GM21786 (cell line): Measurements from ENCODE around the gene CARD14.
A peak's percentile ranks its signal among the peaks of the same experiment; 100 is the strongest.
"Not testable (repeated sequence)": the region's sequence is repeated elsewhere in the genome, so short reads cannot be mapped to it uniquely, and the experiment has no call there.

ENCODE experiments used
- ATAC-seq: cut with Tn5 transposase; IDR thresholded peaks from one replicate; pipeline ENCODE4 v1.9.1; 2021; ENCODE audit not compliant: unreplicated experiment

The CARD14 gene

GRCh38 chr17:80147035-80147822 lies 22.6 kb upstream of the CARD14 start, which contains the start of gene EIF4A3:
EIF4A3 (minus strand) TSS chr17:80147128; CDS start chr17:80146961, 167 bp downstream.
- peak; percentile 83 for ATAC-seq

GRCh38 chr17:80151333-80151732 lies 18.5 kb upstream of the CARD14 start:
- no peak for ATAC-seq

- no peak for ATAC-seq
Observed at GRCh38 chr17:80152081-80152702, 17.6 kb upstream of the CARD14 start.

DNA sequence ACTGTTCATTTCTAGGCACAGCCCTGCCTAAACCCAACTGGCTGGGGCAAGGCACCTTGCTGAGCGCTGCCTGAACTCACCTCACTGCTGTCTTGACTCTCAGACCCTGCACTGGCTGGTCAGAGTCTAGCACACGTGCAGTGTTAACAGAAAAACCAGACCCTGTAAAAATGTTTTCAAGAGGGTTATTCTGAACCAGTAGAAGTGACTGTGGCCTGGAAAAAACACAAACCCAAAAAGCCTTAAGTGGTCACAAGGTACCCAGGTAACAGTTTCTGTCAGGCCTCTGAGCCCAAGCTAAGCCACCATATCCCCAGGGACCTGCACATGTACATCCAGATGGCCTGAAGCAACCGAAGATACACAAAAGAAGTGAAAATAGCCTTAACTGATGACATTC lies 16.8 kb upstream of the CARD14 start:
- peak; percentile 65 for ATAC-seq

- ATAC-seq: no peak
Observed at GRCh38 chr17:80154166-80154565, 15.7 kb upstream of the CARD14 start.

DNA sequence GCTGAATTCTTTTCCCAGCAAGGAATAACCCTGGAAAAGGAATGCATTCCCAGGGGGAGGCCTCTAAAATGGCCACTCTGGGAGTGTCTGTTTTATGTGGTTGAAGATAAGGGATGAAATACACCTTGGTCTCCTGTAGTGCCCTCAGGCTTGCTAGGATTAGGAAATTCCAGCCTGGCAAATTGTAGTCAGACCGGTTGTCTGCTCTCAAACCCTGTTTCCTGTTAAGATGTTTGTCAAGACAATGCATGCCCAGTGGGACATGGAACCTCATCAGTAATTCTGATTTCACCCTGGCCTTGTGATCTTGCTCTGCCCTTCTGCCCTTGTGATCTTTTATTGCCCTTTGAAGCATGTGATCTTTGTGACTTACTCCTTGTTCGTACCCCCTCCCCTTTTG lies 14.2 kb upstream of the CARD14 start:
- not testable (repeated sequence) for ATAC-seq

- ATAC-seq: no peak
Observed at GRCh38 chr17:80158846-80159245, 11.0 kb upstream of the CARD14 start.

DNA sequence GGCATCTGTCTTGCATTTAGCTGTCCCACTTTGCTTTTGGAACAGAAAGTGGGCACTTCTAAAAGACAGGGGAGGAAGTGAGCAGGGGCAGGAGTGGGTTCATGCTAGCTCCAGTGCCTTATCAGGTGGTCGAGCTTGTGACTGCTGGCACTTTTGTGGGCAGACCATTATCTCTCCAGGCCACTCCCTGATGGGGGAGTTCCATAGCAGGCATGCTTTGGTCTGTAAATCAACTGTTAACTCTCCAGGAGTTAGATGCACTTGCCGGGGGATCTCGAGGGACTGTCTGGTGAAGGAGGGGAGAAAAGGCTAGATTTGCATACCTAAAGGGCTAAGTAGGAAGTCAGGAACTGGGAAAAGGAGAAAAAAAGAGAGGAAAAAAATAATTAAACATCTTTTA lies 9.3 kb upstream of the CARD14 start:
- no peak for ATAC-seq

DNA sequence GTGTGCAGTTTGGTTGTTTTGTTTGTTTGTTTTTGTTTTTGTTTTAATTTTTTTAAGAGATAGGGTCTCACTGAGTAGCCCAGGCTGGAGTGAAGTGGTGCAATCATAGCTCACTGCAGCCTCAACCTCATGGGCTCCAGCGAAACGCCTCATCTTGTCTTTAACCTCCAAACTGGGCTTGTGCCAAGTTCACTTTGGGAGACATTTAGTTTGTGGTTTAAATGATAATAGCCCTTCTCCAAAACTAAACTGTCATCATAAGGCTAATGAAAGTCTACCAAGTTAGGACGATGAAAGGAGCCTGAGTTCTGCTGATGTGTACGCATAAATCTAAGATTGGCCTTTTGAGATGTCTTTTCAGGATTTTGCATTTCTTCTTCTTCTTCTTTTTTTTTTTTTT lies 6.5 kb upstream of the CARD14 start:
- ATAC-seq: no peak

DNA sequence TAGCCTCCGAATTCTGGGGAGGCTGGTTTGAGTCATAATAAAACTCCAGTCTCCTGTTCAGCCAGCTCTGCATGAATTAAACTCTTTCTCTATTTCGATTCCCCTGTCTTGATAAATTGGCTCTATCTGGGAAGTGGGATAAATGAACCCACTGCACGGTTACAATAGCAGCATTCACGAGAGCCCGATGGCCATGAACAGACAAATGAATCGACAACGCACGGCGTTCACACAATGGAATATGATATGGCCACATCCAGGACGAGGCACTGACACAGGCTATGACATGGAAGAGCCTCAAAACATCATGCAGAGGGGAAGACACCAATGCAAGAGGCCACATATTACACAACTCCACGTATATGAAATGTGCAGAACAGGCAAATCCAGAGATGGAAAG lies 5.6 kb upstream of the CARD14 start:
- ATAC-seq: no peak

- no peak for ATAC-seq
Observed at GRCh38 chr17:80166446-80166845, 3.4 kb upstream of the CARD14 start.

DNA sequence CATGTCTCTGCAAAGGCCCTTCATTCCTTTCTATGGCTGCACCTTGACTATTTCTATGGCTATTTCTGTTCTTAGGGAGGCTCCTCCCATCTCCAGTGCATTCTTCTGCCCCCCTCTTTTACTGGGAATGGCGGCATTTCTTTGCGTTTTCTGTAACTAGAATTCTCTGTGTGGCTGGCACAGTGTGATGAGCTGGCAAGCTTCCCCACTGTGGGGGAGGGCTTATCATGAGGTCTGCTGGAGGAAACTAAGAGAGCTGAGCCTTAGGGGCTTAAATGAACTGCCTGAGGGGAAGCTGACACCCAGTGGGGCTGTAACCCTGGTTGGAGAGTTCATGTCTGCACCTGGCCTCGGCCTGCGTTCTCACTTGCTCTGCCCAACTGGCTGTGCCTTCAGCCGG lies 1.5 kb upstream of the CARD14 start:
- ATAC-seq: no peak

GRCh38 chr17:80169107-80169506 lies 723 bp upstream of the CARD14 start:
- no peak for ATAC-seq

DNA sequence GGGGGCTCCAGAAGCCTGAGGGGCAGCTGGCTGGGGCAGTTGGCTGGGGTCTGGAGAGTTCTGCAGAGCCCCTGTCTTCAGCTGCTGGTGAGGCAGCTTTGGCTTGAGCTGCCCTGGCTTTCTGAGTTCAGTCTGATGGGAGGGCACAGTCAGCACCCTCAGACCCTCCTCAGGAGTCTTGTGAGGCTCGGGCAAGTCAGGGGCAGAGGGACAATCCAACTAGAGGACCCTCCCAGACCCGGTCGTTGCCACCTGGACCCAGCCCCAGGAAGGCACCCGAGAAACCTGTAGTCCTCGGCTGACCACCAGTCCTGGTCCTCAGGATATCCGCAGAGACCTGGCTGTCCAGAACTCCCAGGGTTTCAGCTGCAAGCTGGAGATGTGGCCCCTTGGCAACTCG lies 1.9 kb downstream of the CARD14 start:
- no peak for ATAC-seq

- no peak for ATAC-seq
Observed at GRCh38 chr17:80173126-80173525, 3.3 kb downstream of the CARD14 start.

DNA sequence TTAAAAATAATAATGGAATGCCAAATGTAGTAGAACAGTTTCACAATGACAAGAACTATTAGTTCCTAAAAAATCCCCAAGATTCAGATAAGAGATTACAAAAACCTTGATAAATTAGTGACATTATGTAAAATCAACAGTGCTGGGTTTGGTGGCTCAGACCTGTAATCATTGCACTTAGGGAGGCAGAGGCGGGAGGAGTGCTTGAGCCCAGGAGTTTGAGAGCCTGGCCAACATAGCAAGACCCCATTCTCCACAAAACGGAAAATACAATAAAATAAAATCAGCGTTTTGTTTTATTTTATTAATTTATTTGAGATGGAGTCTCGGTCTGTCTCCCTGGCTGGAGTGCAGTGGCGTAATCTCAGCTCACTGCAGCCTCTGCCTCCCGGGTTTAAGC lies 4.1 kb downstream of the CARD14 start:
- ATAC-seq: no peak

DNA sequence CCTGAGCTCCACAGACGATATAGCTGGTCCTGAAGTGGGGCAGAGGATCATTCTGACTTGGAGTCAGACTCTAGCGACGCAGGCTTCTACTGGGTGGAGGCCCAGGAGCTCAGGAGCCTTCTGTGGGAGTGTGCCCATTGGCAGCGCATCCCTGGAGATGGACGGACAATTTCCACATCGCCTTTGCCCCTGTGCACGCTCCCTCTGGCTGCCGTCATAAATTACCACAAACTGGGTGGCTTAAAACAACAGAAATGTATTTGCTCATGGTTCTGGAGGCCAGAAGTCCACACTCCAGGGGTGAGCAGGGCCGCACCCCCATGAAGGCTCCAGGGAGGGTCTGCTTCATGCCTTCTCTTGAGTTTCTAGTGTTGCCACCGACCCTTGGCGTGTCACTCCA lies 6.9 kb downstream of the CARD14 start:
- no peak for ATAC-seq

- no peak for ATAC-seq
Observed at GRCh38 chr17:80177986-80178595, 8.3 kb downstream of the CARD14 start.

GRCh38 chr17:80180192-80180591 lies 10.4 kb downstream of the CARD14 start:
- no peak for ATAC-seq

DNA sequence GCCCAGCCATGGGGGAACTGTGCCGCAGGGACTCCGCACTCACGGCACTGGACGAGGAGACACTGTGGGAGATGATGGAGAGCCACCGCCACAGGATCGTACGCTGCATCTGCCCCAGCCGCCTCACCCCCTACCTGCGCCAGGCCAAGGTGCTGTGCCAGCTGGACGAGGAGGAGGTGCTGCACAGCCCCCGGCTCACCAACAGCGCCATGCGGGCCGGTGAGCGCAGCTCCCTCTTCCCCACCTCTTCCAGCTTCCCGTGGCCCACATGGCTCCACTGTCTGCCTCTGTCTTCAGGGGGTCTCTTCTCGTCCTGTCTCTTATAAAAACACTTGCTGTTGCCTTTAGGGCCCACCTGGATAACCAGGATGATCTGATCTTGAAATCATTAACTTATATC lies 11.6 kb downstream of the CARD14 start:
- no peak for ATAC-seq

GRCh38 chr17:80182118-80182844 lies 12.5 kb downstream of the CARD14 start:
- no peak for ATAC-seq

GRCh38 chr17:80182845-80183223 lies 13.0 kb downstream of the CARD14 start:
- no peak for ATAC-seq
